HG02610 (cell line): ENCODE data around the gene GOLM1.

Experiments used
- ATAC-seq: cut with Tn5 transposase; IDR thresholded peaks from one replicate; pipeline ENCODE4 v1.9.1; 2021; ENCODE audit warnings: mild to moderate bottlenecking, moderate library complexity; ENCODE audit not compliant: unreplicated experiment

GOLM1 gene

GRCh38 chr9:85994191-85994590 is 105.2 kb downstream of the GOLM1 start:
- ATAC-seq, result no peak

- no peak for ATAC-seq
Measured at GRCh38 chr9:85987236-85987635, 112.1 kb downstream of the GOLM1 start.

- no peak for ATAC-seq
Measured at GRCh38 chr9:85984457-85984856, 114.9 kb downstream of the GOLM1 start.

- no peak for ATAC-seq
Measured at GRCh38 chr9:85981369-85981768, 118.0 kb downstream of the GOLM1 start.

- no peak for ATAC-seq
Measured at GRCh38 chr9:85978496-85978895, 120.9 kb downstream of the GOLM1 start.
